Activated naive CD4-positive, alpha-beta T cell treated with anti-CD3 and anti-CD28 coated beads for 36 hours (primary cell): ENCODE results near the gene MS4A18. TPM values are rescaled to one million over a fixed set of nuclear protein-coding genes. Genes with fewer than 3 reads are reported as not detected.

Experiments used
- CTCF ChIA-PET: fragments of 350-600 bp; sonication (Branson Sonifier 250); formaldehyde crosslinking; loops from one replicate; lab custom pipeline; 2021; ENCODE audit warnings: antibody characterized with exemption; lab: Charles Lee
- DNase-seq: peaks from one replicate; pipeline ENCODE4 v3.0.0-alpha.2; 2020
- H3K27ac Mint-ChIP-seq: one replicate; pipeline ENCODE4 v1.8.0; 2021; ENCODE audit warnings: mild to moderate bottlenecking, mixed read lengths
- H3K27me3 Mint-ChIP-seq: one replicate; pipeline ENCODE4 v1.8.0; 2021; ENCODE audit warnings: low read depth, mixed read lengths
- H3K36me3 Mint-ChIP-seq: one replicate; pipeline ENCODE4 v1.8.0; 2021; ENCODE audit warnings: low read depth, mixed read lengths
- H3K4me1 Mint-ChIP-seq: one replicate; pipeline ENCODE4 v1.8.0; 2021; ENCODE audit warnings: low read depth, mixed read lengths
- H3K4me3 Mint-ChIP-seq: one replicate; pipeline ENCODE4 v1.8.0; 2021; ENCODE audit warnings: mild to moderate bottlenecking, moderate library complexity, mixed read lengths
- H3K9me3 Mint-ChIP-seq: one replicate; pipeline ENCODE4 v1.8.0; 2021; ENCODE audit warnings: mixed read lengths
- intact Hi-C: fragments of 100-400 bp; cut with micrococcal nuclease; formaldehyde crosslinking; loops from one replicate; pipeline ENCODE4 v1.15.1; 2023
- total RNA-seq, 2 experiments: library from RNA; stranded (reverse); gene quantifications; one replicate each; pipeline ENCODE4 v1.2.3, GENCODE V29; 2021

The MS4A18 gene
- total RNA-seq, 2 experiments from 2014 or later, result not detected

DNA sequence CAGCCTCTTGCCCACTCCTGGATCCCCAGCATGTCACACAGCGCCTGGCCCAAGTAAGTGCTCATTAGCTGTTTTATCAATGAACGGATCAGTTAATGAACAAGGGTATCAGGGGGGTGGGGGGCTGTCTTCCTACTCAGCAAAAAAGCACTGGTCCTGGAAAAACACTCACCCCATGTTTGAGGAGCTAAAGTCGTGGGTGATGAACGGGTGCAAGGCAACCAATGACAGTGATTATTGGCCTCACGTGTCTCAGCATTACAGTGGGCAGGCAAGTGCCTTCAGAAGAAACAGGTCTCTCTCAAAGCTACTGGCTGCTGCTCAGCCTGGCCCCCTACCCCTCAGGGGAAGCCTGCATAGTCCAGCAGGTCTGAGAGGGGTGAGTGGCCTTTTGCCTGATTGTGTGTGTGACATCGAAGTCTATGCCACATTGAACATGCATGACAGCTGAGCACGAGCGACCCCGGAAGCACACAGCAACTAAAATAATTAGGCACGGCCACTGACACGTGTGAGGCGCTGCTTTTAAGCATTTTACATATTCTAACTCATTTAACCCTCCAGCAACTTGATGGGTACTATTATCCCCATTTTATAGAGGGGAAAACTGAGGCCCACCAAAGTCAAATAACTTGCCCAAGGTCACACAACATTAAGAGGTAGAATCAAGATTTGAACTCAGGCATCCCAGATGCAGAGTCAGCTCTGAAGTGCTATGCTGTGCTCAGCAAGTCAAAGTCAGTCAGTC lies 58.0 kb downstream of the MS4A18 start:
- Mint-ChIP-seq H3K27ac (no peak overlapping the region), H3K9me3 (no peaks in the 10 kb centered on the region), H3K4me1 (no peaks in the 10 kb centered on the region), H3K27me3 (no peaks in the 10 kb centered on the region), H3K36me3 (no peaks in the 10 kb centered on the region), H3K4me3 (no peak overlapping the region)
- DNase-seq, result no peak
- intact Hi-C loops, result no loop called here
- CTCF ChIA-PET, result interaction anchor here (0.8 to 1.0 kb wide), 2 partner anchors 472 to 653 kb away, joined by 3 read pairs; no protein-coding TSS in a partner anchor

DNA sequence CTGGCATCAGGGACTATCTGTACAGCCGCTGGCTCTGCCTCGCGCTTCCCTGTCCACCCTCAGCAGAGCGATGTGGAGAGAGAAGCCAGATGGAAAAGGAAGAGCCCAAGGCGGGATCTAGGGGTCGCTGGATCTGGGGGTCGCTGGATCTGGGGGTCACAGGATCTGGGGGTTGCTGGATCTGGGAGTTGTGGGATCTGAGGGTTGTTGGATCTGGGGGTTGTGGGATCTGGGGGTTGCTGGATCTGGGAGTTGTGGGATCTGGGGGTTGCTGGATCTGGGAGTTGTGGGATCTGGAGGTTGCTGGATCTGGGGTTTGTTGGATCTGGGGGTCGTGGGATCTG lies 58.6 kb downstream of the MS4A18 start:
- CTCF ChIA-PET, result no interaction called here
- Mint-ChIP-seq H3K36me3 (no peaks in the 10 kb centered on the region), H3K9me3 (no peaks in the 10 kb centered on the region), H3K4me3 (no peak overlapping the region), H3K27me3 (no peaks in the 10 kb centered on the region), H3K4me1 (no peaks in the 10 kb centered on the region), H3K27ac (no peak overlapping the region)
- DNase-seq, result no peak
- intact Hi-C loops, result no loop called here

DNA sequence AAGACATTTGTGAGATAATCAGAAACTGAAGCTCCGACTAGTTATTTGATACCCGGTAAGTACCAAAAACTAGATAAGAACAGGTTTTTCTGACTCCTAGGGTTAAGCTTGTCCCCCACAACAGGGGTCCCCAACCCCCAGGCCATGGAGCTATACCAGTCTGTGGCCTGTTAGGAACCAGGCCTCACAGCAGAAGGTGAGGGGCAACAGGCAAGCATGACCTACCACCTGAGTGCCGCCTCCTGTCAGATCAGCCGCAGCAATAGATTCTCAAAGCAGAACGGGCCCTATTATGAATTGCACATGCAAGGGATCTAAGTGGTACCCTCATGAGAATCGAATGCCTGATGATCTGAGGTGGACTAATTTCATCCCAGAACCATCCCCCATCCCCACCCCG lies 59.4 kb downstream of the MS4A18 start:
- Mint-ChIP-seq H3K27ac (no peak overlapping the region), H3K36me3 (no peaks in the 10 kb centered on the region), H3K4me3 (no peak overlapping the region), H3K27me3 (no peaks in the 10 kb centered on the region), H3K9me3 (no peaks in the 10 kb centered on the region), H3K4me1 (no peaks in the 10 kb centered on the region)
- intact Hi-C loops, result no loop called here
- CTCF ChIA-PET, result interaction anchor here (1.1 kb wide), 1 partner anchor 9 kb away, joined by 3 read pairs; no protein-coding TSS in a partner anchor
- no peak for DNase-seq

DNA sequence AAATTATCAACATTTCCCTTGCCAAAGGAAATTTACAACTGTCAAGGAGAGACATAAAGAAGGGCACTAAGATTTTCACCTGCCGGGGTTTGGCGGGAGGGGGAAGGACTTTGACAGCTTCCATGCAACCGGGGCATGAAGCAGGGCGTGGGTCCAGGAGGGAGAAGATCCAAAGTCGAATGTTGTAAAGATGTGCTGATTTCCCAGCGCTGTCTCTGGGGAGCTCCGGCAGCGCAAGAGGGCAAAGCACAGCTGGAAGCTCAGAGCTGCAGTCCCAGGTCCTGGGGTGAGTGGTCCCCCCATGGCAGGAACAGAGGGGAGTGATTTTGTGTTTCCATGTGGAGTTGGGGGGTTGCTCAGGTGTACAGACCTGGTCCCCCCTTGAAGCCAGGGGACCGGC lies 60.6 kb downstream of the MS4A18 start, which contains the start of gene MS4A10:
TSS of gene MS4A10 (plus strand) at position 198 of the 400 bp plus-strand sequence. CDS start 5,003 bp downstream, outside the sequence.
- no peaks in the 10 kb centered on the region for H3K36me3 Mint-ChIP-seq
- intact Hi-C loops, result no loop called here
- no peaks in the 10 kb centered on the region for H3K4me1 Mint-ChIP-seq
- CTCF ChIA-PET, result interaction anchor here (1.1 kb wide), 1 partner anchor 10 kb away, joined by 3 read pairs; no protein-coding TSS in a partner anchor
- no peaks in the 10 kb centered on the region for H3K27me3 Mint-ChIP-seq
- no peak within 1 kb of the TSS for H3K27ac Mint-ChIP-seq
- DNase-seq, result no peak
- no peaks in the 10 kb centered on the region for H3K9me3 Mint-ChIP-seq
- H3K4me3 Mint-ChIP-seq, result no peak within 1 kb of the TSS

DNA sequence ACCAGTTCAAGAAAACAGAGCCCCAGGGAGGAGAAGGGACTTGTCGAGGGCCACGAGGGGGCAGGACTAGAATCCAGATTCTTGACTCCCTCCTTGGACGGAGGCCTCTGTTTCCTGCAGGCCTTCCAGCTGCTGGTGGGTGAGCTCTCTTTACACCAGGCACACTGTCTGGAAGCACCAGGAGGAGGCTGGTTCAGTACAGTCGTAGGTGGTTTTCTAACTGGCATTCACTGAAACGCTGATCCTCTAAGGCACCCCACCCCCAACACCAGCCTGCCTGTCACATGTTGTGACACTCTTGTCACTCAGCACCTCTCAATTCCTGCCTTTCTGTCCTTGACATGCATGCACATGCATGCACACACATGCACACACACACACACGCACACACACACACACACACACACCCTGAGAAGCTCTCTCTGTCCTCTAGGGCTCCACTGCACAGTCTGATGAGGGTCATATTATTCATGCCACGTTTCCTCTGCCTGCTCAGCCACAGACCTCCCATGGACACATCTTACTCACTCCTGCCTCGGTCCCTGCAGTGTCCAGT lies 61.4 kb downstream of the MS4A18 start:
- CTCF ChIA-PET, result interaction anchor here (1.4 kb wide), 1 partner anchor 11 kb away, joined by 5 read pairs; no protein-coding TSS in a partner anchor
- Mint-ChIP-seq H3K36me3 (no peaks in the 10 kb centered on the region), H3K4me1 (no peaks in the 10 kb centered on the region), H3K27me3 (no peaks in the 10 kb centered on the region), H3K9me3 (no peaks in the 10 kb centered on the region), H3K27ac (no peak overlapping the region), H3K4me3 (no peak overlapping the region)
- intact Hi-C loops, result no loop called here
- DNase-seq, result no peak

DNA sequence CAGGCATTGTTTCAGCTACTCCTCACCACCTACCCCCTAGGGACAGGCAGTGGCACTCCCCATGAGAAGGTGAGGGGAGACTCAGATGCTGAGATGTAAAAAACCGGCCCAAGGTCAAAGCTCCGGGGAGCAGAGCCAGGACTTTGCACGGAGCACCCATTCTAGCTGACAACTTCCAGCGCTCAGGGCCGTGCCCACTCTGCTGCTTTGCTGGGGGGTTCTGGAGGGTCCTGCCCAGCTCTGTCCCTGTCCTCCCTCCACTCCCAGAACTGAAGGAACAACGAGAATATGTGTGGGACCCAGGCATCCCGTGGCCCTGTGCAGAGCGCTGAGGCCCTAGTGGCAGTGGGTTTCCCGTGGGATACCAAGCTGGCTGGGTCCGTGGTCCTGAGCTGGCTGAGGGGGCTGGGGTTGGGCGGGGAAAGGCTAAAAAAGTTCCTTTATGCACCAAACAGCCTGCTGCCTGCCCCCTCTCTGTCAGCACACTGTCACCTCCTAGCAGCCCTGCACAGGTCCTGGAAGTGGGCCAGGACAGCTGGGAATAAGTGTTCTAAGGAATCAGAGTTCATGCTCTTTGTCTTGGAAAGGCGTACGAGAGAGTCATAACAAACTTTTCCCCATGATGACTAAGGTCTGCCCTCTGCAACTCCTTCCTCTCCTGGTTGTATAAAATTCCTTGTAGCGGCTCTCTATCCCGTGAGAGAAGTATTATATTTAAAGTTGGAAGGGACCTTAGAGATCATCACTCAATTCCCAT lies 62.5 kb downstream of the MS4A18 start:
- intact Hi-C loops, result no loop called here
- Mint-ChIP-seq H3K9me3 (no peaks in the 10 kb centered on the region), H3K4me1 (no peaks in the 10 kb centered on the region), H3K27me3 (no peaks in the 10 kb centered on the region), H3K27ac (no peak overlapping the region), H3K4me3 (no peak overlapping the region), H3K36me3 (no peaks in the 10 kb centered on the region)
- CTCF ChIA-PET, result interaction anchor here (1.4 kb wide), 1 partner anchor 12 kb away, joined by 5 read pairs; no protein-coding TSS in a partner anchor
- no peak for DNase-seq

DNA sequence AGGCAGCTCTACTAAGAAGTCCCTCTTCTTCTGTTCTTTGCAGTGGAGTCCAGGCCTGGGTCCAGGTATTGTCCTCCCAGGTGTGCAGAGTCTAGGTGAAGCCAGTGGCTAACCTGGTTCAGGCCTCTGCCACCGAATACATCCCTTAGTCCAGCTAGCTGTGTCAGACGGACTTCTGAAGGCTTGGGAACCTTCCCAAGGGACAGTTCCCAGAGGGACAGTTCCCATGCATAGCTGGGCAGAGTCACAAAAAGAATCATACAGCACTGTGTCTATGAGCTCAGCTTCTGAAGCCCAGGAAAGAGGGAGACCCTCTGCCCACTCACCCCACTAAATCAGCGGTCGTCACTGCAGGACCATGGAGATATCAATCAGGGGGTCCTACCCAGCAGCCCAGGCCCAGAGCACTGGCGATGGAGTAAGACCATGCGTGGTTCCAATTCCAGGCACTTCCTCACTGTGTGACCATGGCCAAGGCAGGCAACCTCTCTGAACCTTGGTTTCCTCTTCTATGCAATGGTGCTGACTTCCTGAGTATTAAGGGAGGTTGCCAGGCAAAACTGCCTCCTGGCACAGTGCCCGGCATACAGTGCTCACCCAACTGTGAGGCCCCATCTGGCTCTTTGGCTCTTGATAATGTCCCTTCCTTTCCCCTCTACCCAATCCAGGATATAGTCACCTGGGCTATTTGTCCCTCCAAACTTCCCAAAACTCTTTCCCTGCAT lies 64.0 kb downstream of the MS4A18 start:
- DNase-seq, result no peak
- no peak overlapping the region for H3K4me3 Mint-ChIP-seq
- H3K27ac Mint-ChIP-seq, result no peak overlapping the region
- no peaks in the 10 kb centered on the region for H3K4me1 Mint-ChIP-seq
- H3K9me3 Mint-ChIP-seq, result no peaks in the 10 kb centered on the region
- CTCF ChIA-PET, result interaction anchor here (0.8 kb wide), 1 partner anchor 12 kb away, joined by 3 read pairs; no protein-coding TSS in a partner anchor
- H3K36me3 Mint-ChIP-seq, result no peaks in the 10 kb centered on the region
- no peaks in the 10 kb centered on the region for H3K27me3 Mint-ChIP-seq
- intact Hi-C loops, result no loop called here

DNA sequence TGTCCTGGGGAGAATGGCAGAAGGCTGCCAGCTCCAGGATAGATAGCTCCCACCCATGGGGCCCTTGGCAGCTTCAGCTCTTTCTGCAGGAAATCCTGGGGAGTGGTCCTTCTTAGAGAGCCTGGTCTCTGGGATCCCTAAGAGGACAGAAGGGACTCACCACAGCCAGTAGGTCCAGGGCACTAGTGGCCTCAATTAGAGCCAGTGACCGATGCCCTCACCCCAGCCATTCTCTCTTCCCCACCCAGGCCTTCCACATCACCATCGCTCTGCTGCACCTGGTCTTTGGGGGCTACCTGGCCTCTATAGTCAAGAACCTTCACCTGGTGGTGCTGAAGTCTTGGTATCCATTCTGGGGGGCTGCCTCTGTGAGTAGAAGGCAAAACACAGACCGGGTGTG lies 66.2 kb downstream of the MS4A18 start:
- H3K27ac Mint-ChIP-seq, result no peak overlapping the region
- CTCF ChIA-PET, result interaction anchor here (1.3 kb wide), 1 partner anchor 109 kb away, joined by 4 read pairs; no protein-coding TSS in a partner anchor
- H3K9me3 Mint-ChIP-seq, result no peaks in the 10 kb centered on the region
- no peak overlapping the region for H3K4me3 Mint-ChIP-seq
- no peaks in the 10 kb centered on the region for H3K4me1 Mint-ChIP-seq
- no peaks in the 10 kb centered on the region for H3K27me3 Mint-ChIP-seq
- no peak for DNase-seq
- intact Hi-C loops, result no loop called here
- H3K36me3 Mint-ChIP-seq, result no peaks in the 10 kb centered on the region

DNA sequence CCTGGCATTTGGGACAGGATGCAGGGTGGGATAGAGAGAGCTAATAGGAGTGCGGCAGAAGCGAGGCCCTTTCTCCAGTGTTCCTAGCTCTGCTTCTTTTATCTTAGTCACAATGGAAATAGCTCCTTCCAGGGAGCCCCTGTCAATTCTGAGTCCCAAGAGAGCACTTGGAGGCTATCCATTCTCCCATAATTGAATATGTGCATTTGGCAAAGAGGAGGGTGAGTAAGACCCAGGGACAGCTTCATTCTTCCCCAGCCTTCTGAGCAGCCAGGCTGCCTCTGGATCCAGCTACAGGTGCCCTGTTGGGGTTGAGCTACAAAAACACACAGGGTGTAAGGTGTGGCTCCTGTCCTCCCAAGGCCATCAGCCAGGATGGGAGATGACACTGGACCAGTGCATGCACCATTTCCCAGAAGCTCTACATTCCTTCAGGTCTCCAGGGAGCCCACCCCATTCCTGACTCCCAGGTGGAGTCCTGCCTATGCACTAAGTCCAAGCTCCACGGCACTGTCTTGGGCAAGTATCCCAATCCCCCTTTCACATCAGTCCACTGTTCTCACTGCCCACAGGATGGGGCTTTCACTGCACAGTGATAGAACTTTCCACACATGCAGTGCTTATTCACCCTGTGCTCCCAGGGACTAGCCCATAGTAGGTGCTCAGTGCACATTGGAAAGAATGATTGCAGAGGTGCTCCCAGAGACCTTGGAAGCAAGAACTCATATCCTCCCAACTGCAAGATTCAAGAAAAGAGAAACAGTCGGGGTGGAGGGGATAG lies 66.8 kb downstream of the MS4A18 start:
- no peaks in the 10 kb centered on the region for H3K4me1 Mint-ChIP-seq
- DNase-seq, result no peak
- H3K27me3 Mint-ChIP-seq, result no peaks in the 10 kb centered on the region
- CTCF ChIA-PET, result interaction anchor here (1.3 kb wide), 1 partner anchor 108 kb away, joined by 4 read pairs; no protein-coding TSS in a partner anchor
- H3K9me3 Mint-ChIP-seq, result no peaks in the 10 kb centered on the region
- no peak overlapping the region for H3K27ac Mint-ChIP-seq
- no peaks in the 10 kb centered on the region for H3K36me3 Mint-ChIP-seq
- intact Hi-C loops, result no loop called here
- H3K4me3 Mint-ChIP-seq, result no peak overlapping the region

DNA sequence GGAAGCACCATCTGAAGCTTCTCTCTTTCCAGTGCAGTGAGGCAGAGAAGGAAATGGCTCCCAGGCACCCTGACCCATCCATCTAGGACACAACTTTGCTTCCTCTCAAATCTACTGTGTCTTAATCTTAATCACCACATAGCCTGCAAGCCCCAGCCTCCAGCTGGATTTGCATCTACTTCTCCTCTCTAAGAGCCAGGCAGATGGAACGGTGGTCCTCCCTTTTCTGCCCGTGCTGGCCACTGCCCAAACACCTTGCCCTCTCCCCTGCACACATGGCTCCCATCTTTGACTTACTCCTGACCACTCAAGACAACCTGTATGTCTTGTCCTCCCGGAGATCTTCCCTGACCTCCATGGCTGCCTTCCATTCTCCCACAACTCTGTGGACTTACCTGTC lies 68.0 kb downstream of the MS4A18 start:
- no peaks in the 10 kb centered on the region for H3K36me3 Mint-ChIP-seq
- intact Hi-C loops, result no loop called here
- no peak overlapping the region for H3K4me3 Mint-ChIP-seq
- CTCF ChIA-PET, result no interaction called here
- H3K9me3 Mint-ChIP-seq, result no peaks in the 10 kb centered on the region
- no peak for DNase-seq
- H3K27me3 Mint-ChIP-seq, result no peaks in the 10 kb centered on the region
- no peaks in the 10 kb centered on the region for H3K4me1 Mint-ChIP-seq
- H3K27ac Mint-ChIP-seq, result peak overlapping the region; percentile 0
